GM12878 (cell line): ENCODE data around the gene VPS25. TPM values are rescaled to one million over a fixed set of nuclear protein-coding genes. Genes with fewer than 3 reads are reported as not detected.
A peak's percentile ranks its signal among the peaks of the same experiment; 100 is the strongest.

Experiments used
- BHLHE40 ChIP-seq, 2 experiments: fragments of 450-650 bp in 1 of 2; IDR thresholded peaks; 2 replicates each; pipeline ENCODE4 v1.6.1; 2011 to 2017; ENCODE audit warnings: low read depth in 2 of 2, borderline replicate concordance in 1 of 2, improper control_type of control experiment in 1 of 2, low read length in 1 of 2, mild to moderate bottlenecking in 1 of 2
- E2F4 ChIP-seq: IDR thresholded peaks from 2 replicates; pipeline ENCODE4 v1.6.1; 2012; ENCODE audit warnings: low read depth, low read length, improper control_type of control experiment
- LARP7 ChIP-seq: fragments of 450-650 bp; IDR thresholded peaks from 2 replicates; pipeline ENCODE4 v1.6.1; 2017; ENCODE audit warnings: mild to moderate bottlenecking
- MAX ChIP-seq: IDR thresholded peaks from 2 replicates; pipeline ENCODE4 v1.6.1; 2012; ENCODE audit warnings: low read depth, low read length, improper control_type of control experiment
- MEF2B ChIP-seq: fragments of 450-650 bp; IDR thresholded peaks from 2 replicates; pipeline ENCODE4 v1.6.1; 2018; ENCODE audit warnings: mild to moderate bottlenecking, moderate library complexity; ENCODE audit not compliant: partially characterized antibody, poor library complexity, severe bottlenecking
- MLLT1 ChIP-seq: fragments of 450-650 bp; IDR thresholded peaks from 2 replicates; pipeline ENCODE4 v1.6.1; 2016; ENCODE audit warnings: mild to moderate bottlenecking
- POLR2A ChIP-seq: IDR thresholded peaks from 2 replicates; pipeline ENCODE4 v1.6.1; 2011; ENCODE audit warnings: low read depth, mild to moderate bottlenecking, low read length
- POLR2AphosphoS5 ChIP-seq: IDR thresholded peaks from 2 replicates; pipeline ENCODE4 v1.6.1; 2011; ENCODE audit warnings: mild to moderate bottlenecking, low read length, inconsistent platforms
- RB1 ChIP-seq: fragments of 450-650 bp; formaldehyde crosslinking; IDR thresholded peaks from 2 replicates; pipeline ENCODE4 v1.6.1; 2017; ENCODE audit warnings: mild to moderate bottlenecking, borderline replicate concordance
- SIN3A ChIP-seq: IDR thresholded peaks from 2 replicates; pipeline ENCODE4 v1.6.1; 2012; ENCODE audit warnings: low read depth, low read length, improper control_type of control experiment
- SIX5 ChIP-seq: IDR thresholded peaks from 2 replicates; pipeline ENCODE4 v1.6.1; 2011; ENCODE audit warnings: mild to moderate bottlenecking, low read depth, low read length, moderate library complexity; ENCODE audit not compliant: severe bottlenecking
- STAT3 ChIP-seq: IDR thresholded peaks from 2 replicates; pipeline ENCODE4 v1.6.1; 2011; ENCODE audit warnings: low read depth, low read length, improper control_type of control experiment
- YBX1 ChIP-seq: fragments of 450-650 bp; IDR thresholded peaks from 2 replicates; pipeline ENCODE4 v1.6.1; 2016; ENCODE audit warnings: antibody characterized with exemption
- polyA plus RNA-seq, 11 experiments: library from polyadenylated mRNA; depleted of rRNA in 4 of 11; unstranded in 6 of 11; stranded (reverse) in 5 of 11; fragments of >200 nt; fragmentation: Nextera tagmentation in 4 of 11; fragmentation: Illumina TruSeq in 1 of 11; extraction: Ambion mirVana in 4 of 11; extraction: Trizol in 1 of 11; gene quantifications; 1 replicate in 1 of 11; 2 replicates in 10 of 11; pipeline versions ENCODE4 v1.2.1 to v1.2.3, GENCODE V29; 2011 to 2016; ENCODE audit warnings: inconsistent platforms in 2 of 11, missing spikeins in 2 of 11, low read depth in 1 of 11
- total RNA-seq, 4 experiments: library from RNA; depleted of rRNA in 3 of 4; stranded (reverse); fragments of >200 nt in 3 of 4; fragmentation: Illumina TruSeq in 1 of 4; extraction: Trizol in 1 of 4; gene quantifications; 2 replicates each; pipeline versions ENCODE4 v1.2.1 to v1.2.3, GENCODE V29; 2013 to 2021

VPS25 gene
- total and polyA plus RNA-seq, 10 of the 15 experiments (the other 5 are each of a cell fraction or from before 2014, with no cell fraction given), result 92.7 to 185 (median 136) TPM

GRCh38 chr17:42798383-42799380 lies 25.4 kb downstream of the VPS25 start, which contains the start of the genes CNTD1 and COA3 (continued):
- TF ChIP-seq POLR2A (peak; percentile 85), SIX5 (peak; percentile 90), YBX1 (no peak), STAT3 (no peak), MEF2B (peak; percentile 42), MLLT1 (0 out of 2 replicates have a peak, but pooled peaks have one; percentile 23), SIN3A (peak; percentile 76), LARP7 (peak; percentile 49; the same call in 1 of the 2 replicates), POLR2AphosphoS5 (peak; percentile 49; the same call in 1 of the 2 replicates), MAX (peak; percentile 71; the same call in 1 of the 2 replicates), BHLHE40 (IDR thresholded peaks at IDR 0.05; ENCODE audit: borderline replicate concordance in 1 of 2, low read depth in 2 of 2, low read length in 1 of 2) (peak in 1 of 2 experiments; percentile 44; a peak in 1 of 4 replicates), E2F4 (peak; percentile 32; the same call in 1 of the 2 replicates), RB1 (peak; percentile 70)
